K562 (cell line): ENCODE measurements around the gene VEGFB. TPM values are rescaled to one million over a fixed set of nuclear protein-coding genes. Genes with fewer than 3 reads are reported as not detected.

ENCODE experiments used
- HIVEP1 ChIP-seq: fragments of 250-450 bp; sonication (Bioruptor Pico); IDR thresholded peaks from 2 replicates; pipeline ENCODE4 v1.4.0; 2020; ENCODE audit warnings: mild to moderate bottlenecking
- KDM5B ChIP-seq: fragments of 200-600 bp; sonication (generic); IDR thresholded peaks from 2 replicates; pipeline ENCODE4 v1.6.1; 2012; ENCODE audit warnings: low read depth, mild to moderate bottlenecking, moderate library complexity, low read length, control low read depth, inconsistent platforms; ENCODE audit not compliant: insufficient replicate concordance
- TAF15 ChIP-seq: fragments of 200-400 bp; formaldehyde crosslinking; IDR thresholded peaks from 2 replicates; pipeline ENCODE4 v1.6.1; 2017; ENCODE audit warnings: mild to moderate bottlenecking, low read depth, low read length, moderate library complexity
- TSHZ1 ChIP-seq: fragments of 250-450 bp; sonication (Bioruptor Pico); IDR thresholded peaks from 2 replicates; pipeline ENCODE4 v1.4.0; 2020; ENCODE audit warnings: mild to moderate bottlenecking, moderate library complexity
- UBTF ChIP-seq, 2 experiments: IDR thresholded peaks; 2 replicates each; pipeline ENCODE4 v1.6.1; 2012; ENCODE audit warnings: improper control_type of control experiment in 2 of 2, low read depth in 2 of 2, low read length in 2 of 2, borderline replicate concordance in 1 of 2
- ZNF175 ChIP-seq: fragments of 200-800 bp; sonication (Bioruptor generic); IDR thresholded peaks from 2 replicates; pipeline ENCODE4 v1.6.1; 2016; ENCODE audit warnings: low read depth, mild to moderate bottlenecking, missing genetic modification characterization, missing compliant biosample characterization
- ZNF318 ChIP-seq, 2 experiments: fragments of 450-650 bp; IDR thresholded peaks; 2 replicates each; pipeline ENCODE4 v1.6.1; 2016; ENCODE audit warnings: mild to moderate bottlenecking in 2 of 2, borderline replicate concordance in 1 of 2, low read depth in 1 of 2, moderate library complexity in 1 of 2
- polyA plus RNA-seq, 8 experiments: library from polyadenylated mRNA; depleted of rRNA in 4 of 8; stranded (reverse) in 5 of 8; unstranded in 3 of 8; fragments of >200 nt; fragmentation: Nextera tagmentation in 2 of 8; fragmentation: Illumina TruSeq in 1 of 8; extraction: Ambion mirVana in 2 of 8; extraction: Trizol in 1 of 8; gene quantifications; 2 replicates each; pipeline versions ENCODE4 v1.2.1 to v1.2.3, GENCODE V29; 2011 to 2014; ENCODE audit warnings: inconsistent platforms in 1 of 8, missing spikeins in 1 of 8
- total RNA-seq, 7 experiments: library from RNA; depleted of rRNA in 6 of 7; stranded (reverse); fragments of >200 nt in 6 of 7; fragmentation: Illumina TruSeq in 2 of 7; extraction: Trizol in 2 of 7; gene quantifications; 2 replicates each; pipeline versions ENCODE4 v1.2.1 to v1.2.3, GENCODE V29; 2011 to 2021; ENCODE audit warnings: low replicate concordance in 1 of 7

VEGFB gene
- total and polyA plus RNA-seq, 9 of the 15 experiments (the other 6 are each of a cell fraction or from before 2014, with no cell fraction given), result 11.0 to 83.4 (median 25.7) TPM

GRCh38 chr11:64230171-64230984 is 4.0 kb upstream of the VEGFB start, which contains the start of gene DNAJC4 (continued):
- TF ChIP-seq ZNF318 (IDR thresholded peaks at IDR 0.05; ENCODE audit: borderline replicate concordance in 1 of 2, low read depth in 1 of 2), result no peak
- TF ChIP-seq HIVEP1, result no peak
- no peak for TF ChIP-seq TAF15
- no peak for TF ChIP-seq ZNF175 (CRISPR knock-in tag)
- peak in 1 of 2 experiments; percentile 86; a peak in 2 of 4 replicates for TF ChIP-seq UBTF (IDR thresholded peaks at IDR 0.05; ENCODE audit: borderline replicate concordance in 1 of 2, low read depth in 2 of 2, low read length in 2 of 2)
- TF ChIP-seq TSHZ1 (CRISPR knock-in tag), result no peak
- TF ChIP-seq KDM5B, result peak; percentile 57
